DMS53 treated with DMSO at 0.1 percent for 48 hours (cell line): ENCODE measurements around the gene FEZ2.

Source experiments
- DNase-seq: peaks from one replicate; lab custom pipeline; 2025; ENCODE audit not compliant: unreplicated experiment; lab: John Stamatoyannopoulos, UW

Gene FEZ2

GRCh38 chr2:36587556-36587955, 10.4 kb downstream of the FEZ2 start:
- DNase-seq, result no peak

GRCh38 chr2:36587101-36587500, 10.9 kb downstream of the FEZ2 start:
- no peak for DNase-seq

GRCh38 chr2:36586672-36587071, 11.3 kb downstream of the FEZ2 start:
- DNase-seq, result no peak

- DNase-seq, result no peak
Observed at GRCh38 chr2:36584148-36584794, 13.7 kb downstream of the FEZ2 start.

- no peak for DNase-seq
Observed at GRCh38 chr2:36582951-36583350, 15.0 kb downstream of the FEZ2 start.

GRCh38 chr2:36582538-36582937, 15.4 kb downstream of the FEZ2 start:
- no peak for DNase-seq

- no peak for DNase-seq
Observed at GRCh38 chr2:36579297-36579664, 18.7 kb downstream of the FEZ2 start.

- no peak for DNase-seq
Observed at GRCh38 chr2:36578343-36579296, 19.3 kb downstream of the FEZ2 start.

- DNase-seq, result no peak
Observed at GRCh38 chr2:36577884-36578283, 20.1 kb downstream of the FEZ2 start.

- no peak for DNase-seq
Observed at GRCh38 chr2:36574560-36574959, 23.4 kb downstream of the FEZ2 start.

- no peak for DNase-seq
Observed at GRCh38 chr2:36573165-36573564, 24.8 kb downstream of the FEZ2 start.

- no peak for DNase-seq
Observed at GRCh38 chr2:36572719-36573059, 25.3 kb downstream of the FEZ2 start.

GRCh38 chr2:36572054-36572718, 25.8 kb downstream of the FEZ2 start:
- DNase-seq, result no peak

- DNase-seq, result no peak
Observed at GRCh38 chr2:36570416-36570815, 27.6 kb downstream of the FEZ2 start.

- no peak for DNase-seq
Observed at GRCh38 chr2:36569267-36569856, 28.6 kb downstream of the FEZ2 start.

GRCh38 chr2:36568516-36569246, 29.3 kb downstream of the FEZ2 start:
- no peak for DNase-seq

GRCh38 chr2:36567711-36568408, 30.1 kb downstream of the FEZ2 start:
- no peak for DNase-seq

- no peak for DNase-seq
Observed at GRCh38 chr2:36566887-36567286, 31.1 kb downstream of the FEZ2 start.

- DNase-seq, result no peak
Observed at GRCh38 chr2:36565712-36566111, 32.3 kb downstream of the FEZ2 start.

- no peak for DNase-seq
Observed at GRCh38 chr2:36564377-36564930, 33.5 kb downstream of the FEZ2 start.
